ENCODE results near the gene PEF1. TPM values are rescaled to one million over a fixed set of nuclear protein-coding genes. Genes with fewer than 3 reads are reported as not detected.

Gene PEF1
- total and polyA plus RNA-seq, 2 of the 8 experiments (the other 6 are each of a cell fraction or from before 2014, with no cell fraction given): 35.2 to 69.2 TPM

- TF ChIP-seq CTCF (IDR thresholded peaks at IDR 0.05; ENCODE audit: control extremely low read depth in 1 of 3, insufficient read depth in 1 of 3, low read depth in 1 of 3, low read length in 3 of 3) (no peak), SP2 (IDR thresholded peaks at IDR 0.05; ENCODE audit: low read length) (no peak), NANOG (IDR thresholded peaks at IDR 0.05; ENCODE audit: insufficient read depth, low read depth, low read length, poor library complexity, severe bottlenecking) (no peak), CHD1 (IDR thresholded peaks at IDR 0.05; ENCODE audit: low read depth, low read length) (no peak)
Observed at GRCh38 chr1:31668303-31668883, 23.7 kb upstream of the PEF1 start (continued).
